Neuronal stem cell (in vitro differentiated cells): ENCODE data around the gene BIRC7.

Experiments
- DNase-seq: peaks from one replicate; pipeline ENCODE4 v3.0.0-alpha.2; 2013; ENCODE audit warnings: low spot score
- H2AFZ ChIP-seq: one replicate; pipeline ENCODE4 v1.6.1; 2013; ENCODE audit warnings: mild to moderate bottlenecking, low read length, inconsistent platforms
- H2AK5ac ChIP-seq: 2 replicates; pipeline ENCODE4 v1.6.1; 2013; ENCODE audit warnings: low read depth, mild to moderate bottlenecking, inconsistent platforms, low read length, moderate library complexity, mixed read lengths
- H2BK120ac ChIP-seq: 2 replicates; pipeline ENCODE4 v1.6.1; 2013; ENCODE audit warnings: low read depth, mild to moderate bottlenecking, inconsistent platforms, low read length, moderate library complexity, mixed read lengths
- H2BK12ac ChIP-seq: one replicate; pipeline ENCODE4 v1.6.1; 2013; ENCODE audit warnings: low read length, inconsistent platforms
- H2BK15ac ChIP-seq: 2 replicates; pipeline ENCODE4 v1.6.1; 2013; ENCODE audit warnings: mild to moderate bottlenecking, low read length, inconsistent platforms, mixed read lengths
- H2BK5ac ChIP-seq: one replicate; pipeline ENCODE4 v1.6.1; 2013; ENCODE audit warnings: inconsistent platforms, mild to moderate bottlenecking, low read length, moderate library complexity
- H3K14ac ChIP-seq: one replicate; pipeline ENCODE4 v1.6.1; 2013; ENCODE audit warnings: low read length, inconsistent platforms
- H3K18ac ChIP-seq: 2 replicates; pipeline ENCODE4 v1.6.1; 2013; ENCODE audit warnings: low read length, inconsistent platforms
- H3K23ac ChIP-seq: 2 replicates; pipeline ENCODE4 v1.6.1; 2013; ENCODE audit warnings: low read depth, mild to moderate bottlenecking, mixed read lengths, low read length, inconsistent platforms; ENCODE audit not compliant: poor library complexity
- H3K27ac ChIP-seq: replicated peaks from 3 replicates; pipeline ENCODE4 v1.5.1; 2013; ENCODE audit warnings: low read length, inconsistent platforms
- H3K27me3 ChIP-seq, 3 experiments: 2 replicates each; pipeline ENCODE4 v1.6.1; 2013; ENCODE audit warnings: low read length in 3 of 3, mild to moderate bottlenecking in 2 of 3, inconsistent platforms in 1 of 3, low read depth in 1 of 3, mixed read lengths in 1 of 3, moderate library complexity in 1 of 3; ENCODE audit not compliant: control insufficient read depth in 3 of 3, insufficient read depth in 3 of 3
- H3K36me3 ChIP-seq, 2 donors: replicated peaks in 1 of 2; 2 replicates each; pipeline ENCODE4 v1.6.1; 2013; ENCODE audit warnings: low read length in 2 of 2; ENCODE audit not compliant: control insufficient read depth in 2 of 2, insufficient read depth in 2 of 2
- H3K4ac ChIP-seq: 2 replicates; pipeline ENCODE4 v1.6.1; 2013; ENCODE audit warnings: inconsistent platforms, mild to moderate bottlenecking, low read length, moderate library complexity
- H3K4me1 ChIP-seq, 2 donors: 1 replicate in 1 of 2; 2 replicates in 1 of 2; pipeline ENCODE4 v1.6.1; 2013; ENCODE audit warnings: low read length in 2 of 2, low read depth in 1 of 2; ENCODE audit not compliant: control insufficient read depth in 2 of 2, insufficient read depth in 1 of 2
- H3K4me2 ChIP-seq: one replicate; pipeline ENCODE4 v1.6.1; 2013; ENCODE audit warnings: mild to moderate bottlenecking, low read length, inconsistent platforms; ENCODE audit not compliant: insufficient read depth, poor library complexity, severe bottlenecking
- H3K4me3 ChIP-seq, 2 donors: 2 replicates each; pipeline ENCODE4 v1.5.1; 2013; ENCODE audit warnings: low read length in 2 of 2, mild to moderate bottlenecking in 2 of 2, inconsistent platforms in 1 of 2, moderate library complexity in 1 of 2
- H3K79me1 ChIP-seq: one replicate; pipeline ENCODE4 v1.6.1; 2013; ENCODE audit warnings: low read depth, mild to moderate bottlenecking, inconsistent platforms, low read length, moderate library complexity
- H3K9ac ChIP-seq: one replicate; pipeline ENCODE4 v1.6.1; 2013; ENCODE audit warnings: mild to moderate bottlenecking, low read depth, low read length, inconsistent platforms; ENCODE audit not compliant: poor library complexity
- H3K9me3 ChIP-seq, 2 donors: replicated peaks in 1 of 2; 2 replicates each; pipeline versions ENCODE3 to v1.6.1; 2013; ENCODE audit warnings: low read length in 2 of 2, mild to moderate bottlenecking in 2 of 2, inconsistent platforms in 1 of 2, low read depth in 1 of 2, mixed read lengths in 1 of 2, moderate library complexity in 1 of 2; ENCODE audit not compliant: control insufficient read depth in 2 of 2, insufficient read depth in 1 of 2
- H4K8ac ChIP-seq: one replicate; pipeline ENCODE4 v1.6.1; 2013; ENCODE audit warnings: low read depth, mild to moderate bottlenecking, inconsistent platforms, low read length, moderate library complexity
- H4K91ac ChIP-seq: one replicate; pipeline ENCODE4 v1.6.1; 2013; ENCODE audit warnings: low read length, low read depth, mild to moderate bottlenecking, inconsistent platforms; ENCODE audit not compliant: poor library complexity
- WGBS, 2 donors: extraction: QIAGEN DNeasy Blood & Tissue Kit; methylation state at CpG; one replicate each; pipeline ENCODE4 v1.1.7; 2013; ENCODE audit warnings: missing lambda C conversion rate in 2 of 2, mixed read lengths in 1 of 2; ENCODE audit not compliant: insufficient read length in 2 of 2, insufficient replicate concordance in 1 of 2; ENCODE audit errors: extremely low coverage in 2 of 2; 5-methylcytosine and 5-hydroxymethylcytosine counted together

BIRC7 gene

GRCh38 chr20:63216041-63216848, 19.5 kb upstream of the BIRC7 start, which contains the start of gene YTHDF1:
TSS of gene YTHDF1 (minus strand) at chr20:63216131. CDS start at chr20:63215892, 239 bp downstream.
- peaks cover 8 to 9% of the 10 kb centered on the region in 2 donors for H3K4me1 ChIP-seq
- peaks cover 0 to 28% (median 4%) of the 10 kb centered on the region in 3 experiments for H3K27me3 ChIP-seq
- H3K14ac ChIP-seq: peak within 1 kb of the TSS; percentile 22
- peak within 1 kb of the TSS; percentile 46 for H2BK15ac ChIP-seq
- H3K9ac ChIP-seq: peak within 1 kb of the TSS; percentile 93
- no CpG with 5 or more reads among the region's 96 CpGs for WGBS, 2 donors
- H3K9me3 ChIP-seq: no peaks in the 10 kb centered on the region
- peak within 1 kb of the TSS; percentile 92 for H3K4me3 ChIP-seq
- peak within 1 kb of the TSS; percentile 38 for H3K23ac ChIP-seq
- peaks cover 22 to 38% of the 10 kb centered on the region in 2 donors for H3K36me3 ChIP-seq
- peak within 1 kb of the TSS; percentile 89 for H2BK120ac ChIP-seq
- H2BK12ac ChIP-seq: peak within 1 kb of the TSS; percentile 53
- H3K27ac ChIP-seq: no peak within 1 kb of the TSS
- H3K4me2 ChIP-seq: peak within 1 kb of the TSS; percentile 84
- DNase-seq: peak; percentile 93
- peak within 1 kb of the TSS; percentile 95 for H2AFZ ChIP-seq
- peak within 1 kb of the TSS; percentile 62 for H2BK5ac ChIP-seq
- no peak within 1 kb of the TSS for H4K8ac ChIP-seq
- H3K4ac ChIP-seq: peak within 1 kb of the TSS; percentile 46
- H4K91ac ChIP-seq: no peak within 1 kb of the TSS
- H2AK5ac ChIP-seq: peak within 1 kb of the TSS; percentile 94
- peak within 1 kb of the TSS; percentile 69 for H3K18ac ChIP-seq
- no peaks in the 10 kb centered on the region for H3K79me1 ChIP-seq

GRCh38 chr20:63216849-63217471, 18.7 kb upstream of the BIRC7 start:
- Histone ChIP-seq H2AK5ac (peak overlapping the region; percentile 94), H3K23ac (no peak overlapping the region), H3K14ac (peak overlapping the region; percentile 22), H4K91ac (no peak overlapping the region), H2BK5ac (peak overlapping the region; percentile 62), H3K4ac (peak overlapping the region; percentile 46), H3K4me2 (peak overlapping the region; percentile 66), H3K9me3 (no peaks in the 10 kb centered on the region), H2BK12ac (peak overlapping the region; percentile 53), H3K18ac (peak overlapping the region; percentile 53), H3K27me3 (peaks cover 0 to 34% (median 4%) of the 10 kb centered on the region in 3 experiments), H3K4me3 (peak overlapping the region; percentile 83 to 92), H2AFZ (peak overlapping the region; percentile 95), H4K8ac (no peak overlapping the region), H3K27ac (no peak overlapping the region), H2BK120ac (peak overlapping the region; percentile 89), H3K4me1 (peaks cover 8 to 9% of the 10 kb centered on the region in 2 donors), H3K79me1 (no peaks in the 10 kb centered on the region), H3K36me3 (peaks cover 19 to 31% of the 10 kb centered on the region in 2 donors), H2BK15ac (peak overlapping the region; percentile 46), H3K9ac (peak overlapping the region; percentile 93)
- WGBS, 2 donors: no CpG with 5 or more reads among the region's 13 CpGs
- DNase-seq: no peak

- Histone ChIP-seq H3K79me1 (no peaks in the 10 kb centered on the region), H2BK15ac (peak overlapping the region; percentile 86), H3K36me3 (peaks cover 12 to 24% of the 10 kb centered on the region in 2 donors), H3K27me3 (peaks cover 0 to 42% (median 4%) of the 10 kb centered on the region in 3 experiments), H3K14ac (no peak overlapping the region), H4K8ac (no peak overlapping the region), H3K23ac (peak overlapping the region; percentile 47), H2BK12ac (peak overlapping the region; percentile 53), H2BK120ac (peak overlapping the region; percentile 38), H3K18ac (no peak overlapping the region), H4K91ac (no peak overlapping the region), H3K9me3 (no peaks in the 10 kb centered on the region), H3K27ac (no peak overlapping the region), H3K4me2 (no peak overlapping the region), H2AK5ac (peak overlapping the region; percentile 94), H2BK5ac (peak overlapping the region; percentile 62), H2AFZ (no peak overlapping the region), H3K4me1 (peaks cover 8 to 9% of the 10 kb centered on the region in 2 donors), H3K9ac (no peak overlapping the region), H3K4me3 (no peak overlapping the region), H3K4ac (peak overlapping the region; percentile 17)
- DNase-seq: no peak
- no CpG with 5 or more reads among the region's 7 CpGs for WGBS, 2 donors
Measured at GRCh38 chr20:63217706-63218105, 18.0 kb upstream of the BIRC7 start.
